ENCODE measurements around the gene LYZ. TPM values are rescaled to one million over a fixed set of nuclear protein-coding genes. Genes with fewer than 3 reads are reported as not detected.

Gene LYZ
- total and polyA plus RNA-seq, 9 of the 15 experiments (the other 6 are each of a cell fraction or from before 2014, with no cell fraction given), result 27.2 to 96.3 (median 42.1) TPM

DNA sequence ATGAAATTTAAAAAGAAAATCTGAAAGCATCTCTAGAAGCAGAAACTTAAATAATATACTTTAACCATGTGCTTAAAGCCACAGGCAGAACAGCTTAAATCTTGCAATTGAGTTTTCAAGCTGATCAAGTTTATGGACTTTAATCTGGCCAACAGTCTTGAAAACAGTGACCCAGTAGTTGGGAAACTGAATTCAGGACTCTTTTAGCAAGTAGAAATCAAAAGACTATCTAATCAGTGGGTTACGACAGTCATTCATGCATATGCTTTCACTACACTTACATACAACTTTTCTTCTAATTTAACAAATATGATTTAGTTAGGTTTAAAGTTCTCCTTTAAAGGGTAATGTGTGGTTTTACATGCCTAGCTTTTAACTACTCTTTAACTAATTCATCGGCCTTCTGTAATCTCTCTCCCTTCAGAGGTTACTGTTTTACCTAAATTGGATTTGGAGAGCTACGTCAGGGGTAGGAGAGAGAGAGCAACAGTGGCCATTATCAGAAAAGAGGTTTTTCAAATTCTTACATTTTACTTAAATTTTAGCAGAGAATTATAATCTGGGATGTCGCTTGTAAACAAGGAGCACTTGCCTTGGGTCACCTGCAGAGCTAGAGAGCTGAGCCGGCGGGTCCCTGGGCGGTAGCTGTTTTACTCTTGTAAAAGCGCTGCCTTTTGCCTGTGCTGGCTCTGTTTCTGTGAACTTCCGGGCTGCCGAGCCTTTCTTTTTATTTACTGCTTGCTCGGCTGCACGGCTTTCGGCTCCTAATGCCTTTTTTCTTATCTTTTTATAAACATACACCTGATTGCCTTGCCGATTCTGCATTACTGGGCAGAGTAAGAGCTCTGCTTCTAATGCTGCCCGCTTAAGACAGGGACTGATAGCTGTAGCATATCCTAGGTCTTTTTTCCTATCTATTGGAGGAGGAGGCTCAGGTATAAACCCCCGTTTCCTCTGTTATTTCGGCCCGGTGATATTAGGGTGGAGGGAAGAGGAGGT, 17.4 kb upstream of the LYZ start (continued):
- TF ChIP-seq, protein P1, sequence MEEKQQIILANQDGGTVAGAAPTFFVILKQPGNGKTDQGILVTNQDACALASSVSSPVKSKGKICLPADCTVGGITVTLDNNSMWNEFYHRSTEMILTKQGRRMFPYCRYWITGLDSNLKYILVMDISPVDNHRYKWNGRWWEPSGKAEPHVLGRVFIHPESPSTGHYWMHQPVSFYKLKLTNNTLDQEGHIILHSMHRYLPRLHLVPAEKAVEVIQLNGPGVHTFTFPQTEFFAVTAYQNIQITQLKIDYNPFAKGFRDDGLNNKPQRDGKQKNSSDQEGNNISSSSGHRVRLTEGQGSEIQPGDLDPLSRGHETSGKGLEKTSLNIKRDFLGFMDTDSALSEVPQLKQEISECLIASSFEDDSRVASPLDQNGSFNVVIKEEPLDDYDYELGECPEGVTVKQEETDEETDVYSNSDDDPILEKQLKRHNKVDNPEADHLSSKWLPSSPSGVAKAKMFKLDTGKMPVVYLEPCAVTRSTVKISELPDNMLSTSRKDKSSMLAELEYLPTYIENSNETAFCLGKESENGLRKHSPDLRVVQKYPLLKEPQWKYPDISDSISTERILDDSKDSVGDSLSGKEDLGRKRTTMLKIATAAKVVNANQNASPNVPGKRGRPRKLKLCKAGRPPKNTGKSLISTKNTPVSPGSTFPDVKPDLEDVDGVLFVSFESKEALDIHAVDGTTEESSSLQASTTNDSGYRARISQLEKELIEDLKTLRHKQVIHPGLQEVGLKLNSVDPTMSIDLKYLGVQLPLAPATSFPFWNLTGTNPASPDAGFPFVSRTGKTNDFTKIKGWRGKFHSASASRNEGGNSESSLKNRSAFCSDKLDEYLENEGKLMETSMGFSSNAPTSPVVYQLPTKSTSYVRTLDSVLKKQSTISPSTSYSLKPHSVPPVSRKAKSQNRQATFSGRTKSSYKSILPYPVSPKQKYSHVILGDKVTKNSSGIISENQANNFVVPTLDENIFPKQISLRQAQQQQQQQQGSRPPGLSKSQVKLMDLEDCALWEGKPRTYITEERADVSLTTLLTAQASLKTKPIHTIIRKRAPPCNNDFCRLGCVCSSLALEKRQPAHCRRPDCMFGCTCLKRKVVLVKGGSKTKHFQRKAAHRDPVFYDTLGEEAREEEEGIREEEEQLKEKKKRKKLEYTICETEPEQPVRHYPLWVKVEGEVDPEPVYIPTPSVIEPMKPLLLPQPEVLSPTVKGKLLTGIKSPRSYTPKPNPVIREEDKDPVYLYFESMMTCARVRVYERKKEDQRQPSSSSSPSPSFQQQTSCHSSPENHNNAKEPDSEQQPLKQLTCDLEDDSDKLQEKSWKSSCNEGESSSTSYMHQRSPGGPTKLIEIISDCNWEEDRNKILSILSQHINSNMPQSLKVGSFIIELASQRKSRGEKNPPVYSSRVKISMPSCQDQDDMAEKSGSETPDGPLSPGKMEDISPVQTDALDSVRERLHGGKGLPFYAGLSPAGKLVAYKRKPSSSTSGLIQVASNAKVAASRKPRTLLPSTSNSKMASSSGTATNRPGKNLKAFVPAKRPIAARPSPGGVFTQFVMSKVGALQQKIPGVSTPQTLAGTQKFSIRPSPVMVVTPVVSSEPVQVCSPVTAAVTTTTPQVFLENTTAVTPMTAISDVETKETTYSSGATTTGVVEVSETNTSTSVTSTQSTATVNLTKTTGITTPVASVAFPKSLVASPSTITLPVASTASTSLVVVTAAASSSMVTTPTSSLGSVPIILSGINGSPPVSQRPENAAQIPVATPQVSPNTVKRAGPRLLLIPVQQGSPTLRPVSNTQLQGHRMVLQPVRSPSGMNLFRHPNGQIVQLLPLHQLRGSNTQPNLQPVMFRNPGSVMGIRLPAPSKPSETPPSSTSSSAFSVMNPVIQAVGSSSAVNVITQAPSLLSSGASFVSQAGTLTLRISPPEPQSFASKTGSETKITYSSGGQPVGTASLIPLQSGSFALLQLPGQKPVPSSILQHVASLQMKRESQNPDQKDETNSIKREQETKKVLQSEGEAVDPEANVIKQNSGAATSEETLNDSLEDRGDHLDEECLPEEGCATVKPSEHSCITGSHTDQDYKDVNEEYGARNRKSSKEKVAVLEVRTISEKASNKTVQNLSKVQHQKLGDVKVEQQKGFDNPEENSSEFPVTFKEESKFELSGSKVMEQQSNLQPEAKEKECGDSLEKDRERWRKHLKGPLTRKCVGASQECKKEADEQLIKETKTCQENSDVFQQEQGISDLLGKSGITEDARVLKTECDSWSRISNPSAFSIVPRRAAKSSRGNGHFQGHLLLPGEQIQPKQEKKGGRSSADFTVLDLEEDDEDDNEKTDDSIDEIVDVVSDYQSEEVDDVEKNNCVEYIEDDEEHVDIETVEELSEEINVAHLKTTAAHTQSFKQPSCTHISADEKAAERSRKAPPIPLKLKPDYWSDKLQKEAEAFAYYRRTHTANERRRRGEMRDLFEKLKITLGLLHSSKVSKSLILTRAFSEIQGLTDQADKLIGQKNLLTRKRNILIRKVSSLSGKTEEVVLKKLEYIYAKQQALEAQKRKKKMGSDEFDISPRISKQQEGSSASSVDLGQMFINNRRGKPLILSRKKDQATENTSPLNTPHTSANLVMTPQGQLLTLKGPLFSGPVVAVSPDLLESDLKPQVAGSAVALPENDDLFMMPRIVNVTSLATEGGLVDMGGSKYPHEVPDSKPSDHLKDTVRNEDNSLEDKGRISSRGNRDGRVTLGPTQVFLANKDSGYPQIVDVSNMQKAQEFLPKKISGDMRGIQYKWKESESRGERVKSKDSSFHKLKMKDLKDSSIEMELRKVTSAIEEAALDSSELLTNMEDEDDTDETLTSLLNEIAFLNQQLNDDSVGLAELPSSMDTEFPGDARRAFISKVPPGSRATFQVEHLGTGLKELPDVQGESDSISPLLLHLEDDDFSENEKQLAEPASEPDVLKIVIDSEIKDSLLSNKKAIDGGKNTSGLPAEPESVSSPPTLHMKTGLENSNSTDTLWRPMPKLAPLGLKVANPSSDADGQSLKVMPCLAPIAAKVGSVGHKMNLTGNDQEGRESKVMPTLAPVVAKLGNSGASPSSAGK (IDR thresholded peaks at IDR 0.05), result peak; percentile 45; the same call in 1 of the 2 replicates
- TF ChIP-seq, protein P2, sequence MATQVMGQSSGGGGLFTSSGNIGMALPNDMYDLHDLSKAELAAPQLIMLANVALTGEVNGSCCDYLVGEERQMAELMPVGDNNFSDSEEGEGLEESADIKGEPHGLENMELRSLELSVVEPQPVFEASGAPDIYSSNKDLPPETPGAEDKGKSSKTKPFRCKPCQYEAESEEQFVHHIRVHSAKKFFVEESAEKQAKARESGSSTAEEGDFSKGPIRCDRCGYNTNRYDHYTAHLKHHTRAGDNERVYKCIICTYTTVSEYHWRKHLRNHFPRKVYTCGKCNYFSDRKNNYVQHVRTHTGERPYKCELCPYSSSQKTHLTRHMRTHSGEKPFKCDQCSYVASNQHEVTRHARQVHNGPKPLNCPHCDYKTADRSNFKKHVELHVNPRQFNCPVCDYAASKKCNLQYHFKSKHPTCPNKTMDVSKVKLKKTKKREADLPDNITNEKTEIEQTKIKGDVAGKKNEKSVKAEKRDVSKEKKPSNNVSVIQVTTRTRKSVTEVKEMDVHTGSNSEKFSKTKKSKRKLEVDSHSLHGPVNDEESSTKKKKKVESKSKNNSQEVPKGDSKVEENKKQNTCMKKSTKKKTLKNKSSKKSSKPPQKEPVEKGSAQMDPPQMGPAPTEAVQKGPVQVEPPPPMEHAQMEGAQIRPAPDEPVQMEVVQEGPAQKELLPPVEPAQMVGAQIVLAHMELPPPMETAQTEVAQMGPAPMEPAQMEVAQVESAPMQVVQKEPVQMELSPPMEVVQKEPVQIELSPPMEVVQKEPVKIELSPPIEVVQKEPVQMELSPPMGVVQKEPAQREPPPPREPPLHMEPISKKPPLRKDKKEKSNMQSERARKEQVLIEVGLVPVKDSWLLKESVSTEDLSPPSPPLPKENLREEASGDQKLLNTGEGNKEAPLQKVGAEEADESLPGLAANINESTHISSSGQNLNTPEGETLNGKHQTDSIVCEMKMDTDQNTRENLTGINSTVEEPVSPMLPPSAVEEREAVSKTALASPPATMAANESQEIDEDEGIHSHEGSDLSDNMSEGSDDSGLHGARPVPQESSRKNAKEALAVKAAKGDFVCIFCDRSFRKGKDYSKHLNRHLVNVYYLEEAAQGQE (IDR thresholded peaks at IDR 0.05; ENCODE audit: borderline replicate concordance), result peak; percentile 75
- TF ChIP-seq, protein P2 (CRISPR knock-in tag; IDR thresholded peaks at IDR 0.05; ENCODE audit: low read depth), result no peak
- no peak for TF ChIP-seq ZNF239 (CRISPR knock-in tag; IDR thresholded peaks at IDR 0.05)
- TF ChIP-seq NELFE (IDR thresholded peaks at IDR 0.05; ENCODE audit: insufficient read depth, insufficient read length), result no peak
- no peak for TF ChIP-seq TAF15 (IDR thresholded peaks at IDR 0.05; ENCODE audit: low read depth, low read length)
